AG10803 (cell line): Measurements from ENCODE around the gene PDIA6.

Experiments
- DNase-seq: peaks from one replicate; pipeline ENCODE4 v3.0.0; 2010; ENCODE audit warnings: low read depth
- H3K4me3 ChIP-seq: 2 replicates; pipeline ENCODE4 v1.5.1; 2011; ENCODE audit warnings: mild to moderate bottlenecking, low read length, control low read depth
- TF ChIP-seq, protein P1 (sequence below): conservative IDR thresholded peaks from 2 replicates; pipeline ENCODE4 v1.5.1; 2011; ENCODE audit warnings: mild to moderate bottlenecking, low read length, control low read depth, inconsistent platforms

PDIA6 gene

DNA sequence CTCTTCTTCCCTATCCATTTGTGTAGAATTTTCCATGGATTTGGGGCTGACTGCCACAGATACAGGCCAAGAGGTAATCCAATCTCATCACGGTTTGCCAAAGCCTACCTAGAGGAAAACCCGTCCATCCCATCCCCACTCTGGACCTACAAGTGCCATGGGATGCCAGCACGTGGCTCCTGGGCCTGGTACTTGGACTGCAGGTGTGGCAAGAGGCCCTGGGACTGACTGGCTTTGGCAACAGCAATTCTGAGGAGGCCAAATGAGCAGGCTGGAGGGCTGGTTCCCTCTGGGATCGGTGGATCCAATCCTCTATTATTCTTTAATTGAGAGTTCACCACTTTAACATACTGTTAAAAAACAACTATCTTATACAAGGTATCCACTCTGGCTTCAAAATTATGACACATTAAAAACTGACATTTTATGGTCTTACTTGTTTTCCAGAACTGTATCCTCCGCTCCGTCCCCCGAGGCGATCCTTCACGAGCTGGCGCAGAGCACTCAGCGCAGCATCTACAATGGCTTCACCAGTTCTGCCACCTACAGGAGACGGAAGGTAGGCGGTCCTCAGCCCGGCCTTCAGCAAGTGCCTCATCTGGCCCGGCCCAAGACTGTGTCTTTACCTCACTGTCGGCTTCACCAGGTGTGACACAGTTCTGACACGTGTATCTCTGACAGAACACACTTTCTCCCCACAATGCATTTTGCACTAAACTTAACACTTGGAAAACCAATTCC lies 19.8 kb downstream of the PDIA6 start:
- H3K4me3 ChIP-seq = no peak overlapping the region
- no peak for DNase-seq
- TF ChIP-seq, protein P1, sequence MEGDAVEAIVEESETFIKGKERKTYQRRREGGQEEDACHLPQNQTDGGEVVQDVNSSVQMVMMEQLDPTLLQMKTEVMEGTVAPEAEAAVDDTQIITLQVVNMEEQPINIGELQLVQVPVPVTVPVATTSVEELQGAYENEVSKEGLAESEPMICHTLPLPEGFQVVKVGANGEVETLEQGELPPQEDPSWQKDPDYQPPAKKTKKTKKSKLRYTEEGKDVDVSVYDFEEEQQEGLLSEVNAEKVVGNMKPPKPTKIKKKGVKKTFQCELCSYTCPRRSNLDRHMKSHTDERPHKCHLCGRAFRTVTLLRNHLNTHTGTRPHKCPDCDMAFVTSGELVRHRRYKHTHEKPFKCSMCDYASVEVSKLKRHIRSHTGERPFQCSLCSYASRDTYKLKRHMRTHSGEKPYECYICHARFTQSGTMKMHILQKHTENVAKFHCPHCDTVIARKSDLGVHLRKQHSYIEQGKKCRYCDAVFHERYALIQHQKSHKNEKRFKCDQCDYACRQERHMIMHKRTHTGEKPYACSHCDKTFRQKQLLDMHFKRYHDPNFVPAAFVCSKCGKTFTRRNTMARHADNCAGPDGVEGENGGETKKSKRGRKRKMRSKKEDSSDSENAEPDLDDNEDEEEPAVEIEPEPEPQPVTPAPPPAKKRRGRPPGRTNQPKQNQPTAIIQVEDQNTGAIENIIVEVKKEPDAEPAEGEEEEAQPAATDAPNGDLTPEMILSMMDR = no peak

DNA sequence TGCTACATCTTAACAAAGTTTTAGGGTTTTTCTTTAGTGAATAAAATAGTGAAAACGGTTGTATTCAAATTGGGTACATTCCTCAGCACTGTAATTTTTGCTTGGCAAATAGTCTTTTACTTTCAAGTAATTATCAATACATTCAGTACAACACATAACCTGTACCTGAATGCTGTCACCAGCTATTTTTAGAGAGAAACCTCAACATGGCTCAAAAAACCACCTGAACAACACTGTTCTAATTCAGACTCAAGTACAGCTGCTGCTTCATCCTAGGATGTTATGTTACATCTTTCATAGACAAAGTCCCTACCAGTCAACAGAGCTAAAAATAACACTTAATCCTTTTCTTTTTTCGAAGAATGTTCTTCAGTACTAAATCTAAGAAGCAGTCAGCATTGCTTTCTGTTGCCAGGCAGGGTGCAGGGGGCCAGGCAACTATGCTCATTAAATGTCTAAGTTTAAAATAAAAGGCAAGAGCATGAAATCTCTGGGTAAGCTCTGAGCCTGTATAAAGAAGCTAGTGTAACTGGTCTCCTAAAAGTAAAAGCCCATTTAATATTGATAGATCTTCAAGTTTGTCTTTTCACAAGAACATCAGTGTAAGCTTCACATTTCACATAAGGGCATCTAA lies 20.5 kb downstream of the PDIA6 start:
- H3K4me3 ChIP-seq = no peak overlapping the region
- TF ChIP-seq, protein P1 = no peak
- no peak for DNase-seq

DNA sequence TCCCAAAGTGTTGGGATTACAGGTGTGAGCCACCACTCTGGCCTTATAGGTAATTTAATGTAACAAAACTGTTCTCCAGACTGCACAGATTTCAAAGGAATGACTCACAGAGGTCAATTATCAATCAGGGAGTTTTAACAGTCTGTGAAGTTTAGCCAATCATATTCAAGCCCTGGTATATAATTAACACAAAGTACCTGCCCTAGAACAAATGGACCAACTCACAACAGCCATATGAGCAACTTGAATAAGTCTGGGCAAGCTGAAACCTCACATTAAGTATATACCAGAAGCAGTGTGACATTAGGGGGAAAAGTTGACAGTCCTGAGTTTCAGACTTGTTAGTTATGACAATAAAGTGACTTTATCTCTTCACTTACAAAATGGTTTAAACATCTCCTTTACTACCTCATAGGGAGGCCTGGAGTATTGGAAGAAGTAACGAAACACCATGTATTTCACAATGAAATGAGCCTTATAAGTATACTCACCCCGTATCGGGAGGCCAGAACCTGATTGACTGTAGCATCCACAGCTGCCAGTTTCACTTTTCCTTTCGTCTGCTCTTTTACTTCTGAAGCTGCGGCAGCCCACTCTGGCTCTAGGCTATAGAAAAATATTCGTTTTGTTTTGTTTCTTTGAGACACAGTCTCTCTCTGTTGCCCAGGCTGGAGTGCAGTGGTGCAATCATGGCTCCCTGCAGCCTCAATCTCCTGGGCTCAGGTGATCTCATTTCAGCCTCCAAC lies 22.2 kb downstream of the PDIA6 start:
- no peak overlapping the region for H3K4me3 ChIP-seq
- TF ChIP-seq, protein P1 = no peak
- DNase-seq = no peak

DNA sequence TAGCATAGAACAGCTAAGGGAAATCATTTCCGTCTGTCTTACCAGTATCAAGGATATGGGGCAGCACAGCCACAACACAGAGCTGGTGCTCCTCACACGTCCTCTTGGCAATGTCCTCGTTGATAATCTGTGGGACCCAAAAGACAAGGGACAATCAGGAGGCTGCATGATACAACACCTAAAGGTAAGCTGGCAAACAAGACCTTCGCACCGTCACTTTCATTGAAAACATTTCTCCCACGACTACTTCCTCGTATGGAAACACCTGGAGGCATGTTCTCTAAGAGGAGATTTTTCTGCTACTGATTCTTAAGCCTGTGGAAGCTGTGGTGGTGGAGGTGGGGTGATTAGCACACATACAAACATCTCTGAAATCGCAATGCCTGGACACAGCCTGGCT lies 23.7 kb downstream of the PDIA6 start:
- DNase-seq = no peak
- H3K4me3 ChIP-seq = no peak overlapping the region
- TF ChIP-seq, protein P1 = no peak

DNA sequence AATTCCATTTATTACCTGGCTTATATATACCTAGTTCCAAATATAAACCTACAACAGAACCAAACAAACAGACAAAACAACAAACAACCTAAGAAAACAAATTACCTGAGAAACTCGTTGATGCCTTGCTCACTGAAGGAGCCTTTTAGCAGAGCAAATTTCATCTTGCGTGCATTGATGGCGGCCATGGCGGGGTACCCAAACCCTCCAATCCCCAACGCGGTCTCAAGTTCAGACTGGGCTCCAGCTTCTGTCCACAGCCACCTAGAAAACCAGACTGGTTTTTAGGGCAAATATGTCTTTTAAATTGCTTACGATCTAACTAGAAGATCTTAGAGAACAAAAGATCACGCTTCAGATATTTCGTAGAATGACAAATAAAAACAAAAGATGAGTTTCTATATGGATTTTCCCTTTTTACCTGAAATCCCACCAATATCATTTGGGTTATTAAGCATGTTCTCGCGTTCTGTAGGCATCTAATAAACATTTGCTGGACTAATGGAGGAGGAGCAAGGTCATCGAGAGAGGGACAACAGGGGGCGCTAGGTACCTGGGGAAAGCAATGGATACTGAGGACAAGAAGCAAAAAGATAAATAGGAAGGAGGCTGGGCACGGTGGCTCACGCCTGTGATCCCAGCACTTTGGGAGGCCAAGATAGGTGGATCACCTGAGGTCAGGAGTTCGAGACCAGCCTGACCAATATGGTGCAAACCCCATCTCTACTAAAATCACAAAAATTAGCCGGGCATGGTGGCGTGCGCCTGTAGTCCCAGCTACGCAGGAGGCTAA lies 25.2 kb downstream of the PDIA6 start:
- TF ChIP-seq, protein P1 = no peak; the same call in 1 of the 2 replicates
- no peak for DNase-seq

DNA sequence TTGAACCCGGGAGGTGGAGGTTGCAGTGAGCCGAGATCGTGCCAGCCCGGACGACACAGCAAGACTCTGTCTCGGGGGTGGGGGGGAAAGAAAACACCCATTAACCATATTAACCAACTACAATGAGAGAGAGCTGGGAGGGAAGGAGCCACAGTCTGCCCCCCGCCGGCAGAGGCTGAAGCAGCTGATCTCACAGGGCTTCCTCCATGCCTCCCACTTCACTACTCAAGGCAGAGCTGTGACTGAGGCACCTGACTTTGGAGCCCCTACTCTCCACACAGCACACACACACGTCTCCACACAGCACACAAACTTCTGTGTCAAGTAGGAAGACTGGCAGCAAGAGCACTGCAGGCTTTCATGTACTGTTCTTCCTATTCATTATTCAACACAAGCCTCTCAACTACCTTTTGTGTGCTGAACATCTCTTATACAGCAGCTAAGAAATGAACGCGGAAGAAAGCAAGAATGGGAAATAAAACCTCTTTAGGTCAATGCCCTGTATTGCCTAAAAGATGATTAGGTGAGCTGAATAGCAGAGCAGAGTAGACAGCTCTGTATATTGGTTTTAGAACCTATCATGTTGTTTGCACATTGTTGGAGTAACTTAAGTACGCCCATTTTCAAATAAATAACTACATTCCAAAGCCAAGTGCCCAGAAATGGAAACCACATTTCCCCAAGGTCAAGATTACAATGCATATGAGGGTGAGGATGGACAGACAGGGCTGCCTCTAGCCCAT lies 26.2 kb downstream of the PDIA6 start:
- no peak for DNase-seq
- TF ChIP-seq, protein P1 = no peak
- H3K4me3 ChIP-seq = no peak overlapping the region

More for the DNA sequence above, 25.2 kb downstream of the PDIA6 start:
- H3K4me3 ChIP-seq = no peak overlapping the region
